Dermis microvascular lymphatic vessel endothelial cell (primary cell): ENCODE measurements around the gene ENTPD6. TPM values are rescaled to one million over a fixed set of nuclear protein-coding genes. Genes with fewer than 3 reads are reported as not detected.

Source experiments
- DNase-seq, 2 donors: peaks; one replicate each; pipeline versions ENCODE4 v3.0.0 to v3.0.0-alpha.2; 2010; ENCODE audit warnings: low read depth in 2 of 2
- total RNA-seq: library from RNA; depleted of rRNA; stranded (reverse); fragments of >200 nt; gene quantifications from 2 replicates; pipeline ENCODE4 v1.2.1, GENCODE V29; 2014

ENTPD6 gene
- total RNA-seq, 1 donor from 2014 or later: 31.3 TPM

GRCh38 chr20:25275813-25276532 is 80.5 kb downstream of the ENTPD6 start:
- DNase-seq: no peak

Other genes starting within 250 kb of the ENTPD6 start
- gene CST7, start 246.4 kb upstream of the ENTPD6 start, total RNA-seq: not detected in 2 replicates
- gene APMAP, start 203.0 kb upstream of the ENTPD6 start, total RNA-seq: 68.7 and 72.4 TPM in 2 replicates
- 9.4 and 12.8 TPM in 2 replicates for gene ACSS1, start 137.6 kb upstream of the ENTPD6 start, total RNA-seq
- not detected in 2 replicates for gene VSX1, start 113.6 kb upstream of the ENTPD6 start, total RNA-seq
- 81.9 and 88.5 TPM in 2 replicates for gene PYGB, start 52.4 kb downstream of the ENTPD6 start, total RNA-seq
- 25.4 and 35.1 TPM in 2 replicates for gene ABHD12, start 195.1 kb downstream of the ENTPD6 start, total RNA-seq
- gene GINS1, start 212.0 kb downstream of the ENTPD6 start, total RNA-seq: 5.9 and 15.9 TPM in 2 replicates